Ascending aorta (tissue), 2 donors: ENCODE data around the gene NEURL1. TPM values are rescaled to one million over a fixed set of nuclear protein-coding genes. Genes with fewer than 3 reads are reported as not detected.
"Not testable (repeated sequence)": the region's sequence is repeated elsewhere in the genome, so short reads cannot be mapped to it uniquely, and the experiment has no call there.

ENCODE experiments used
- DNase-seq, 2 donors: peaks; one replicate each; pipeline ENCODE4 v3.0.0-alpha.2; 2019; ENCODE audit warnings: low spot score in 2 of 2
- H3K27ac ChIP-seq, 2 donors: fragments of 200-600 bp; sonication (generic); one replicate each; pipeline ENCODE4 v1.5.1; 2016 to 2017; ENCODE audit warnings: mild to moderate bottlenecking in 1 of 2
- H3K27me3 ChIP-seq: fragments of 200-600 bp; sonication (generic); one replicate; pipeline ENCODE4 v1.5.1; 2017
- H3K36me3 ChIP-seq, 2 donors: fragments of 200-600 bp; sonication (generic); one replicate each; pipeline ENCODE4 v1.5.1; 2016
- H3K4me1 ChIP-seq, 2 donors: fragments of 200-600 bp; sonication (generic); one replicate each; pipeline ENCODE4 v1.5.1; 2016 to 2017; ENCODE audit warnings: mild to moderate bottlenecking in 1 of 2
- H3K4me3 ChIP-seq, 2 donors: fragments of 200-600 bp; sonication (generic); one replicate each; pipeline ENCODE4 v1.5.1; 2016 to 2017; ENCODE audit warnings: mild to moderate bottlenecking in 1 of 2
- H3K9me3 ChIP-seq, 2 donors: fragments of 200-600 bp; sonication (generic); one replicate each; pipeline ENCODE4 v1.5.1; 2016
- intact Hi-C: fragments of 100-400 bp; cut with DNase I; formaldehyde crosslinking; loops from one replicate; pipeline ENCODE4 v1.15.1; 2023
- total RNA-seq: library from RNA; depleted of rRNA; stranded (reverse); fragments of >200 nt; gene quantifications from one replicate; pipeline ENCODE4 v1.1.0, GENCODE V29; 2016
- TF ChIP-seq, protein P1 (sequence below), 3 experiments: fragments of 200-600 bp in 2 of 3; fragments of 450-650 bp in 1 of 3; sonication (generic) in 2 of 3; IDR thresholded peaks; one replicate each; pipeline ENCODE4 v1.5.1; 2016 to 2019; ENCODE audit warnings: antibody characterized with exemption in 3 of 3, mild to moderate bottlenecking in 1 of 3, moderate library complexity in 1 of 3

NEURL1 gene
- total RNA-seq, 1 donor from 2014 or later, result not detected

- TF ChIP-seq, protein P1, sequence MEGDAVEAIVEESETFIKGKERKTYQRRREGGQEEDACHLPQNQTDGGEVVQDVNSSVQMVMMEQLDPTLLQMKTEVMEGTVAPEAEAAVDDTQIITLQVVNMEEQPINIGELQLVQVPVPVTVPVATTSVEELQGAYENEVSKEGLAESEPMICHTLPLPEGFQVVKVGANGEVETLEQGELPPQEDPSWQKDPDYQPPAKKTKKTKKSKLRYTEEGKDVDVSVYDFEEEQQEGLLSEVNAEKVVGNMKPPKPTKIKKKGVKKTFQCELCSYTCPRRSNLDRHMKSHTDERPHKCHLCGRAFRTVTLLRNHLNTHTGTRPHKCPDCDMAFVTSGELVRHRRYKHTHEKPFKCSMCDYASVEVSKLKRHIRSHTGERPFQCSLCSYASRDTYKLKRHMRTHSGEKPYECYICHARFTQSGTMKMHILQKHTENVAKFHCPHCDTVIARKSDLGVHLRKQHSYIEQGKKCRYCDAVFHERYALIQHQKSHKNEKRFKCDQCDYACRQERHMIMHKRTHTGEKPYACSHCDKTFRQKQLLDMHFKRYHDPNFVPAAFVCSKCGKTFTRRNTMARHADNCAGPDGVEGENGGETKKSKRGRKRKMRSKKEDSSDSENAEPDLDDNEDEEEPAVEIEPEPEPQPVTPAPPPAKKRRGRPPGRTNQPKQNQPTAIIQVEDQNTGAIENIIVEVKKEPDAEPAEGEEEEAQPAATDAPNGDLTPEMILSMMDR (IDR thresholded peaks at IDR 0.05), result no peak
- Histone ChIP-seq H3K27ac (no peak overlapping the region), H3K36me3 (no peaks in the 10 kb centered on the region), H3K9me3 (no peaks in the 10 kb centered on the region), H3K4me3 (no peak overlapping the region), H3K27me3 (no peaks in the 10 kb centered on the region), H3K4me1 (peaks cover 17 to 37% of the 10 kb centered on the region in 2 donors)
- no peak for DNase-seq
- intact Hi-C loops, result no loop called here
Measured at GRCh38 chr10:103632247-103632642, 138.7 kb downstream of the NEURL1 start.

- intact Hi-C loops, result not testable (repeated sequence)
- peaks cover 17 to 40% of the 10 kb centered on the region in 2 donors for H3K4me1 ChIP-seq
Measured at GRCh38 chr10:103632871-103633270, 139.4 kb downstream of the NEURL1 start.

GRCh38 chr10:103633846-103634245, 140.3 kb downstream of the NEURL1 start:
- Histone ChIP-seq H3K4me1 (peaks cover 21 to 45% of the 10 kb centered on the region in 2 donors), H3K4me3 (no peak overlapping the region), H3K27ac (no peak overlapping the region), H3K36me3 (no peaks in the 10 kb centered on the region), H3K9me3 (no peaks in the 10 kb centered on the region), H3K27me3 (no peaks in the 10 kb centered on the region)
- intact Hi-C loops, result no loop called here
- DNase-seq, result no peak
- TF ChIP-seq, protein P1 (IDR thresholded peaks at IDR 0.05), result no peak

More at GRCh38 chr10:103632871-103633270, 139.4 kb downstream of the NEURL1 start:
- not testable (repeated sequence) for H3K27ac ChIP-seq, DNase-seq, H3K27me3 ChIP-seq, H3K36me3 ChIP-seq, H3K9me3 ChIP-seq, H3K4me3 ChIP-seq

DNA sequence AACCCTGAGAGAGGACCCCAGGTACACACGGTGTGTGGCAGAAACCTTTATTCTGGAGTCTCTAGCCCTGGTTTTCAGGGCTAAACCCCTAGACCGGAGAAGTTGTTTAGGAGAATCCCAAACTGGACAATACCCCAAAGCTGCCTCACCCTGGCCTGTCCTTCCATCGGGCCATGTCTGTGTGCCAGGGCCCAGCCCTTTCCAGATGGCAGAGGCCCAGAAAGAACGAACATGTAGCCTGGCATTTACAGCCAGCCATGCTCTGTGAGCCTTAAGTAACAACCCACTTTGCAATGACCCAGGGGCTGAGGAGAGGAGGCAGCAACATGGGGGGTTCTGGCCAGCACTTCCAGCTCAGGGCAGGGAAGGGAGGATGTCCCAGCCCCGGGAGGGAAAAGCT, 142.1 kb downstream of the NEURL1 start:
- intact Hi-C loops, result no loop called here
- no peak overlapping the region for H3K4me3 ChIP-seq
- H3K36me3 ChIP-seq, result no peaks in the 10 kb centered on the region
- H3K27me3 ChIP-seq, result no peaks in the 10 kb centered on the region
- H3K4me1 ChIP-seq, result peaks cover 24 to 53% of the 10 kb centered on the region in 2 donors
- peak overlapping the region; percentile 91 to 97 for H3K27ac ChIP-seq
- DNase-seq, result no peak
- TF ChIP-seq, protein P1 (IDR thresholded peaks at IDR 0.05), result no peak
- no peaks in the 10 kb centered on the region for H3K9me3 ChIP-seq

GRCh38 chr10:103636492-103636891, 143.0 kb downstream of the NEURL1 start:
- peaks cover 24 to 55% of the 10 kb centered on the region in 2 donors for H3K4me1 ChIP-seq
- no peak for DNase-seq
- intact Hi-C loops, result loop anchor here (2.0 kb wide), 1 partner anchor 14 kb away; no protein-coding TSS in a partner anchor
- no peaks in the 10 kb centered on the region for H3K27me3 ChIP-seq
- no peaks in the 10 kb centered on the region for H3K9me3 ChIP-seq
- TF ChIP-seq, protein P1 (IDR thresholded peaks at IDR 0.05), result no peak
- H3K27ac ChIP-seq, result peak overlapping the region; percentile 91 to 97
- no peak overlapping the region for H3K4me3 ChIP-seq
- peaks cover 0 to 5% of the 10 kb centered on the region in 2 donors for H3K36me3 ChIP-seq

DNA sequence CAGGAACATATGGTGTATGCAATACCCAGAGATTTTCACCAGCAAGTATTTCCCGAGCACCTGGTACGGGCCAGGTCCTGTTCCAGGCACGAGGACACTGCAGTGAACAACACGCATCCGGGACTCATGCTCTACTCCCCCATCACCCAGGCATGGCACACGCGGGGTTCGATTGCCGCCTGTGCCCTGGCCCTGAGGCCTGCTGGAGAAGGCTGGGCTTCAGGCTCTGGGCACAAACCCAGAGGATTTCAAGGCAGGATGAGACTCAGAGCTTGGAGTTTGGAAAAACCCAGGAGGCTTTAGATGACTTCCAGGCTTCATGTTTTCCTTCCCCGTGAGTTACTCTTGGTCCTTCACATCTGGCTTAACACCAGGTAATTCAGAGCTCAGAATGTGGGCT, 143.5 kb downstream of the NEURL1 start:
- H3K27ac ChIP-seq, result peak overlapping the region; percentile 91 to 97
- TF ChIP-seq, protein P1 (IDR thresholded peaks at IDR 0.05), result no peak
- no peaks in the 10 kb centered on the region for H3K9me3 ChIP-seq
- peak in 1 of 2 donors; percentile 78 for DNase-seq
- H3K27me3 ChIP-seq, result no peaks in the 10 kb centered on the region
- no peak overlapping the region for H3K4me3 ChIP-seq
- intact Hi-C loops, result loop anchor here (2.0 kb wide), 1 partner anchor 14 kb away; no protein-coding TSS in a partner anchor
- H3K36me3 ChIP-seq, result peaks cover 0 to 6% of the 10 kb centered on the region in 2 donors
- H3K4me1 ChIP-seq, result peaks cover 24 to 55% of the 10 kb centered on the region in 2 donors
